Osteoblast (primary cell): ENCODE measurements around the gene ZFAND3. TPM values are rescaled to one million over a fixed set of nuclear protein-coding genes. Genes with fewer than 3 reads are reported as not detected.

Source experiments
- DNase-seq: peaks from one replicate; pipeline ENCODE4 v3.0.0; 2011; ENCODE audit warnings: low spot score, mixed read lengths; ENCODE audit not compliant: insufficient read length; ENCODE audit errors: missing footprints
- H2AFZ ChIP-seq: 2 replicates; pipeline ENCODE4 v1.6.0; 2011; ENCODE audit warnings: mild to moderate bottlenecking, low read length
- H3K27ac ChIP-seq: 2 replicates; pipeline ENCODE4 v1.5.1; 2011; ENCODE audit warnings: mild to moderate bottlenecking, low read depth, low read length, moderate library complexity
- H3K27me3 ChIP-seq: 2 replicates; pipeline ENCODE4 v1.6.0; 2012; ENCODE audit warnings: mild to moderate bottlenecking, control low read depth, inconsistent platforms, low read length, moderate library complexity; ENCODE audit not compliant: insufficient read depth
- H3K36me3 ChIP-seq: 2 replicates; pipeline ENCODE4 v1.5.1; 2011; ENCODE audit warnings: mild to moderate bottlenecking, low read length, control low read depth, moderate library complexity; ENCODE audit not compliant: insufficient read depth
- H3K4me1 ChIP-seq: 2 replicates; pipeline ENCODE4 v1.5.1; 2011; ENCODE audit warnings: mild to moderate bottlenecking, low read length, control low read depth, moderate library complexity; ENCODE audit not compliant: insufficient read depth
- H3K4me2 ChIP-seq: 2 replicates; pipeline ENCODE4 v1.6.0; 2011; ENCODE audit warnings: mild to moderate bottlenecking, low read length; ENCODE audit not compliant: insufficient read depth
- H3K4me3 ChIP-seq: fragments of 200-600 bp; sonication (generic); 3 replicates; pipeline ENCODE4 v1.5.1; 2012; ENCODE audit warnings: mild to moderate bottlenecking, low read length, inconsistent platforms; ENCODE audit not compliant: insufficient read depth
- H3K79me2 ChIP-seq: 2 replicates; pipeline ENCODE4 v1.6.0; 2012; ENCODE audit warnings: mild to moderate bottlenecking, low read length, control low read depth, inconsistent platforms; ENCODE audit not compliant: insufficient read depth
- H3K9me3 ChIP-seq: 2 replicates; pipeline ENCODE4 v1.5.1; 2011; ENCODE audit warnings: low read depth, low read length, control low read depth
- H4K20me1 ChIP-seq: 2 replicates; pipeline ENCODE4 v1.6.0; 2012; ENCODE audit warnings: mild to moderate bottlenecking, low read length, control low read depth; ENCODE audit not compliant: insufficient read depth
- total RNA-seq: library from RNA; depleted of rRNA; stranded (reverse); fragments of >200 nt; gene quantifications from 2 replicates; pipeline ENCODE4 v1.2.3, GENCODE V29; 2012
- TF ChIP-seq, protein P1 (sequence below): IDR thresholded peaks from 2 replicates; pipeline ENCODE4 v1.5.1; 2011; ENCODE audit warnings: mild to moderate bottlenecking, low read depth, low read length, moderate library complexity; ENCODE audit errors: extremely low read depth

ZFAND3 gene
- total RNA-seq, 1 donor: 27.1 TPM

DNA sequence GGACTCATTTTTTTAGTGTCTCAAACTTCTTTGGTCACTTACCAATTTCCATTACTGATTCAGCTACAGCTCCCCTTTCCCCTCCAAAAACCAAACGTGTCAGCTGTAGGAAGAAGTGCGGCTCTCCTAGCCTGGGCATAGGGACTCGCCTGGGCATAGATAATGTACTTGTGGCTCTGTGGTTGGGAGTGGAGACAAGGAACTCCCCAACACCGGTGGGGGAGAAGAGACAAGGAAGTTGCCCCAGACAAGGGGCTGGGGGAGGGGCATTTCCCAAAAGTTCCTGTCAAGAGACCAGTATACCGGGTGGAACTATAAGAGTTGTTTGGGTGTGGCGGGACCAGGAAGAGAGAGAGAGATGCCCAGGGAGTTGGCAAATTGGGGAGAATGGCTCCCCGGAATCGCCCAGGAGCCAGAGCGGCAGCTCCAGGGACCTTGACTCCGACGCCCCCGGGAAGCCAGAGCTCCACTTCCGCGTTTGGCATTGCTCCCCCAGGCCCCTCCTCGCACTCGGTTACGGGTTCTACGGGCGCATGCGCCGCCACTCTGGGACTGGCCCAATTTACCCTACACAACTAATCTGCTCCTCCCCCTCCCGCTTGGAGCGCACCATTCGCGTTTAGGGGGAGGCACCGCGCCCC, 871 bp upstream of the ZFAND3 start:
- Histone ChIP-seq H3K4me3 (peak overlapping the region; percentile 88), H3K36me3 (no peaks in the 10 kb centered on the region), H3K27me3 (no peaks in the 10 kb centered on the region), H3K27ac (peak overlapping the region; percentile 95), H3K4me2 (peak overlapping the region; percentile 99), H3K4me1 (peaks cover 30% of the 10 kb centered on the region), H2AFZ (peak overlapping the region; percentile 93), H3K9me3 (no peaks in the 10 kb centered on the region), H3K79me2 (peaks cover 36% of the 10 kb centered on the region), H4K20me1 (peaks cover 35% of the 10 kb centered on the region)
- TF ChIP-seq, protein P1, sequence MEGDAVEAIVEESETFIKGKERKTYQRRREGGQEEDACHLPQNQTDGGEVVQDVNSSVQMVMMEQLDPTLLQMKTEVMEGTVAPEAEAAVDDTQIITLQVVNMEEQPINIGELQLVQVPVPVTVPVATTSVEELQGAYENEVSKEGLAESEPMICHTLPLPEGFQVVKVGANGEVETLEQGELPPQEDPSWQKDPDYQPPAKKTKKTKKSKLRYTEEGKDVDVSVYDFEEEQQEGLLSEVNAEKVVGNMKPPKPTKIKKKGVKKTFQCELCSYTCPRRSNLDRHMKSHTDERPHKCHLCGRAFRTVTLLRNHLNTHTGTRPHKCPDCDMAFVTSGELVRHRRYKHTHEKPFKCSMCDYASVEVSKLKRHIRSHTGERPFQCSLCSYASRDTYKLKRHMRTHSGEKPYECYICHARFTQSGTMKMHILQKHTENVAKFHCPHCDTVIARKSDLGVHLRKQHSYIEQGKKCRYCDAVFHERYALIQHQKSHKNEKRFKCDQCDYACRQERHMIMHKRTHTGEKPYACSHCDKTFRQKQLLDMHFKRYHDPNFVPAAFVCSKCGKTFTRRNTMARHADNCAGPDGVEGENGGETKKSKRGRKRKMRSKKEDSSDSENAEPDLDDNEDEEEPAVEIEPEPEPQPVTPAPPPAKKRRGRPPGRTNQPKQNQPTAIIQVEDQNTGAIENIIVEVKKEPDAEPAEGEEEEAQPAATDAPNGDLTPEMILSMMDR: no peak
- DNase-seq: peak; percentile 95

DNA sequence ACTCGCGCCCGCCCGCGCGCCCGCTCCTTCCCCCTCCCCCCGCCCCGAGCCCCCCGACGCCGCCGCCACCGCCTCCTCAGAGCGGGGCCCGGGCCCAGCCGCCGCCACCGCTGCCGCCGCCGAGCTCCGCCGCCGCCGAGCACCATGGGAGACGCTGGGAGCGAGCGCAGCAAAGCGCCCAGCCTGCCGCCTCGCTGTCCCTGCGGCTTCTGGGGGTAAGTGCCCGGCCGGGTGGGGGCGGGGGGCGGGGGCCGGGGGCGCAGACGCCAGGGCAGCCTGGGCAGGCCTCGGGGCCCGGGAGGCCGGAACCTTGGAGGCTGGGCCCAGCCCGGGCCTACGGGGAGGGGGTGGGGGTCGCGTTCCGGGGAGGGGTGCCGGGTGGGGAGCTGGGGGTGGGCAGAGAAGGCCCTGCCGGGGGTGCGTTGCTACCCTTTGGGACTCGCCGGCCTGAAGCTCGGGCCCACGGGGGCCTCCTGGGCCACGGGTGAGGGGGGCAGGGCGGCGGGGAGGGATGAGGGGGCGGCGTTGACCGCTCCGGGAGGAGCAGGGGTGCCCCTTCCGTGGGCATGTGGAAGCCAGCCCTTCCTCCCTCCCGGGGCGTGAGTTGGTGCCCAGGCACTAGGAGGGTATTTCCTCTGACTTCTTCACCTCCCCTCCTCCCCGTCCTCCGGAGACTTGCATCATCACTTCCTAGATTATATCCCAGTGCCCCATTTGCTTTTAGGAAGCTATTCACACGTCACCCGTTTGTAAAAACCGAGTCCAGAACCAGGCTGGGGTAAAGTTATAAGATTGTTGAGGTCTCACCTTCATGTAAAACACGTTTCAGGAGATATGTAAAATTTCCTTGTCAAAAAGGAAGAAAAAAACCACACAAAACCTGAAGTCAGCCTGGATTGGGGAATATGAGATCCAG, 533 bp downstream of the ZFAND3 start:
- Histone ChIP-seq H4K20me1 (peaks cover 48% of the 10 kb centered on the region), H3K27me3 (no peaks in the 10 kb centered on the region), H3K36me3 (no peaks in the 10 kb centered on the region), H3K27ac (peak overlapping the region; percentile 83), H3K79me2 (peaks cover 50% of the 10 kb centered on the region), H3K4me1 (peaks cover 30% of the 10 kb centered on the region), H3K4me3 (peak overlapping the region; percentile 88), H3K9me3 (no peaks in the 10 kb centered on the region), H2AFZ (no peak overlapping the region), H3K4me2 (peak overlapping the region; percentile 95)
- TF ChIP-seq, protein P1: no peak
- peak; percentile 90 for DNase-seq

DNA sequence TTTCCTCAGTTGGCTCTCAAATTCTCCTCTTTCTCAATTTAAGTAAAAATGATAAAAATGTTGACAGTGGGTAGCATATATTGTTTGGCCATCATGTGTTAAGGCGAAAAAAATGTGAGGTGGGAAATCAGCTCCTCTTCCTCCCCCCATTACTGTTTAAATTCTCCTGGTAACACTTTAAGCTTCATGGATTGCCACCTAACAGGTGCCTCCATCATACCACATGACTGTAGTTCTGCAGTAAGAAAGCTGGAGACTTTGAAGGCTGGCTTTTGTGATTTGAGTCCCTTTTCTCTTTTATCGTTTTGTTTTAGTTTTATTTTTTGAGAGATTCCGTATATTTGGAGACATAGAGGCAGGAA, 1.2 kb downstream of the ZFAND3 start:
- no peak overlapping the region for H2AFZ ChIP-seq
- no peaks in the 10 kb centered on the region for H3K27me3 ChIP-seq
- DNase-seq: no peak
- no peaks in the 10 kb centered on the region for H3K36me3 ChIP-seq
- peak overlapping the region; percentile 83 for H3K27ac ChIP-seq
- H3K9me3 ChIP-seq: no peaks in the 10 kb centered on the region
- H3K4me3 ChIP-seq: peak overlapping the region; percentile 88
- peaks cover 57% of the 10 kb centered on the region for H3K79me2 ChIP-seq
- peaks cover 54% of the 10 kb centered on the region for H4K20me1 ChIP-seq
- TF ChIP-seq, protein P1: no peak
- H3K4me1 ChIP-seq: peaks cover 33% of the 10 kb centered on the region
- peak overlapping the region; percentile 95 for H3K4me2 ChIP-seq

DNA sequence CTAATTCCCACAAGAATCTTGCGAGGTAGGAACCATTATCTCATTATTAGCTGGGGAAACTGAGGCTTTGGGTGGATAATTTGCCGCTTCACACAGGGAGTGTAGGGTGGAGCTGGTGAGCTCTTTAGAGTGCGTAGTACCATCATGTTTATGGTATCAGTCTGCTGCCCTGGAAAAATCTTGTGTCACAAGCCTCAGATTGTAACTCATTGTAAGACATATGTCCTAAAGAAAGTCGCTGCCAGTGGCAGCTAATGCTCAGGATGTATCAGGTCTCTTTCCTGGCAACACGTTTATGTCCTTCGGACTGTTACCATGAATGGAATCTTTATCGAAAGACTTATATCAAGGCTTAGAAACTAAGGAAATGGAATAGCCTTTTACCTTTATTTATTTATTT, 1.9 kb downstream of the ZFAND3 start:
- H2AFZ ChIP-seq: no peak overlapping the region
- DNase-seq: no peak
- no peaks in the 10 kb centered on the region for H3K27me3 ChIP-seq
- H3K79me2 ChIP-seq: peaks cover 64% of the 10 kb centered on the region
- H3K4me1 ChIP-seq: peaks cover 37% of the 10 kb centered on the region
- peaks cover 61% of the 10 kb centered on the region for H4K20me1 ChIP-seq
- no peaks in the 10 kb centered on the region for H3K9me3 ChIP-seq
- peak overlapping the region; percentile 95 for H3K4me2 ChIP-seq
- H3K4me3 ChIP-seq: peak overlapping the region; percentile 88
- no peaks in the 10 kb centered on the region for H3K36me3 ChIP-seq
- TF ChIP-seq, protein P1: no peak
- peak overlapping the region; percentile 83 for H3K27ac ChIP-seq
